NB4 (cell line): ENCODE data around the gene TULP4.
A peak's percentile ranks its signal among the peaks of the same experiment; 100 is the strongest.
"Not testable (repeated sequence)": the region's sequence is repeated elsewhere in the genome, so short reads cannot be mapped to it uniquely, and the experiment has no call there.

Source experiments
- DNase-seq: peaks from one replicate; pipeline ENCODE4 v3.0.0; 2010; ENCODE audit warnings: low read depth
- H3K4me3 ChIP-seq: one replicate; pipeline ENCODE4 v1.5.1; 2011; ENCODE audit warnings: mild to moderate bottlenecking, low read depth, low read length, moderate library complexity
- MYC ChIP-seq: IDR thresholded peaks from 2 replicates; pipeline ENCODE4 v1.6.1; 2011; ENCODE audit warnings: low read depth, low read length
- POLR2A ChIP-seq: IDR thresholded peaks from 2 replicates; pipeline ENCODE4 v1.6.1; 2011; ENCODE audit warnings: mild to moderate bottlenecking; ENCODE audit not compliant: insufficient read length; ENCODE audit errors: extremely low read depth
- TF ChIP-seq, protein P1 (sequence below): IDR thresholded peaks from 2 replicates; pipeline ENCODE4 v1.6.1; 2011; ENCODE audit warnings: low read depth, low read length
- TF ChIP-seq, protein P2 (sequence below): IDR thresholded peaks from one replicate; pipeline ENCODE4 v1.5.1; 2012; ENCODE audit warnings: low read depth, low read length

The TULP4 gene

DNA sequence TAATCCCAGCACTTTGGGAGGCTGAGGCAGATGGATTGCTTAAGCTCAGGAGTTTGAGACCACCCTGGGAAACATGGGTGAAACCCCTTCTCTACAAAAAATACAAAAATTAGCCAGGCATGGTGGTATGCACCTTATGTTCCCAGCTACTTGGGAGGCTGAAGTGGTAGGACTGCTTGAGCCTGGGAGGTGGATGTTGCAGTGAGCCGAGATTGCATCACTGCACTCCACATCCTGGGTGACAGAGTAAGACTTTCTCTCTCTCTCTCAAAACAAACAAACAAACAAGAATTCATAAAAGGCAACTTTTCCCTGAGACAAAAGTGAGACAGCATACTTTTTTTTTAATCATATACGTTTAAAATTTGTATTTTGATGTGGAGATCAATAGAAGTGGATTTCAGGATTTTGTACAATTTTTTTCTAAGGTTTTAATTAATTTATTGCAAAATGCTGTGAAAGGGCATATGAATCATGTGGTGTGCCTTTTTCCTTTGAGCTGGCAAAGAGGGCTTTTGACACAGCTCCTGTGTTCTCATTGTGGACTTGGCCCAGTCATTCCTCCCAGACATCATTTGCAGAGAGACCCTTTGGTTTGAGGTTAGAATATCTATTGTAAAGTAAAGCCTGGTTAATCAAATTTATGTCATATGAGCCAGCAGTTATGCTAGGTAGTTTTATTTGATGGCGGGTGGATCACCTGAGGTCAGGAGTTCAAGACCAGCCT lies 77.1 kb downstream of the TULP4 start:
- TF ChIP-seq MYC (no peak), POLR2A (no peak)
- TF ChIP-seq, protein P1, sequence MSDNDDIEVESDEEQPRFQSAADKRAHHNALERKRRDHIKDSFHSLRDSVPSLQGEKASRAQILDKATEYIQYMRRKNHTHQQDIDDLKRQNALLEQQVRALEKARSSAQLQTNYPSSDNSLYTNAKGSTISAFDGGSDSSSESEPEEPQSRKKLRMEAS = no peak
- TF ChIP-seq, protein P2, sequence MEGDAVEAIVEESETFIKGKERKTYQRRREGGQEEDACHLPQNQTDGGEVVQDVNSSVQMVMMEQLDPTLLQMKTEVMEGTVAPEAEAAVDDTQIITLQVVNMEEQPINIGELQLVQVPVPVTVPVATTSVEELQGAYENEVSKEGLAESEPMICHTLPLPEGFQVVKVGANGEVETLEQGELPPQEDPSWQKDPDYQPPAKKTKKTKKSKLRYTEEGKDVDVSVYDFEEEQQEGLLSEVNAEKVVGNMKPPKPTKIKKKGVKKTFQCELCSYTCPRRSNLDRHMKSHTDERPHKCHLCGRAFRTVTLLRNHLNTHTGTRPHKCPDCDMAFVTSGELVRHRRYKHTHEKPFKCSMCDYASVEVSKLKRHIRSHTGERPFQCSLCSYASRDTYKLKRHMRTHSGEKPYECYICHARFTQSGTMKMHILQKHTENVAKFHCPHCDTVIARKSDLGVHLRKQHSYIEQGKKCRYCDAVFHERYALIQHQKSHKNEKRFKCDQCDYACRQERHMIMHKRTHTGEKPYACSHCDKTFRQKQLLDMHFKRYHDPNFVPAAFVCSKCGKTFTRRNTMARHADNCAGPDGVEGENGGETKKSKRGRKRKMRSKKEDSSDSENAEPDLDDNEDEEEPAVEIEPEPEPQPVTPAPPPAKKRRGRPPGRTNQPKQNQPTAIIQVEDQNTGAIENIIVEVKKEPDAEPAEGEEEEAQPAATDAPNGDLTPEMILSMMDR = no peak
- DNase-seq = peak; percentile 62
- no peak overlapping the region for H3K4me3 ChIP-seq

DNA sequence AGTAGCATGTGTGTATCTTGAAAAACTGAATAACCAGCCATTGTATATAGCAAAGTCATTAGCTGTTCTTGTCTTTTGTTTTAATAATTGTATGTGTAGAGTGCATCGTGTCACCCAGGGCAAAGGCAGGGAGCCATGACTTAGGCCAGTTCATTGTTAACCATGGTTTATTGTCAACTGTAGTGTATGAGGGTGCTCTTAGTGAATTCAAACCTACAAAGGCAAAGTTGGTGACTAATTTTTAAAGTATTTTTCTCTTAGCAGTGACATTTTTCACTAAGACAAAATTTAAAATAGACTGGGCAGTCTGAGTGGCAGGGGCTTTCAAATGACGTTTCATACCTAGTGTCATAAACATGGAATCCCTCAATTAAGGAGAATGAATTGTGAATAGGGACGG lies 79.0 kb downstream of the TULP4 start:
- DNase-seq = no peak
- TF ChIP-seq, protein P2 = no peak
- TF ChIP-seq POLR2A (no peak), MYC (no peak)
- TF ChIP-seq, protein P1 = no peak
- H3K4me3 ChIP-seq = no peak overlapping the region

DNA sequence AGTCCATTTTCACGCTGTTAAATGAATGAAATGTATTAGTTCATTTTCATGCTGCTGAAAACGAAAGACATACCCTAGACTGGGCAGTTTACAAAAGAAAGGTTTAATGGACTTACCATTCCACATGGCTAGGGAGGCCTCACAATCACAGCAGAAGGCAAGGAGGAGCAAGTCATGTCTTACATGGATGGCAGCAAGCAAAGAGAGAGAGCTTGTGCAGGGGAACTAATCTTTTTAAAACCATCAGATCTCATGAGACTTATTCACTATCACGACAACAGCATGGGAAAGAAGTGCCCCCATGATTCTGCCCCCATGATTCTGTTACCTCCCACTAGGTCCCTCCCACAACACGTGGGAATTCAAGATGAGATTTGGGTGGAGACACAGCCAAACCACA lies 79.7 kb downstream of the TULP4 start:
- H3K4me3 ChIP-seq, DNase-seq: not testable (repeated sequence)

DNA sequence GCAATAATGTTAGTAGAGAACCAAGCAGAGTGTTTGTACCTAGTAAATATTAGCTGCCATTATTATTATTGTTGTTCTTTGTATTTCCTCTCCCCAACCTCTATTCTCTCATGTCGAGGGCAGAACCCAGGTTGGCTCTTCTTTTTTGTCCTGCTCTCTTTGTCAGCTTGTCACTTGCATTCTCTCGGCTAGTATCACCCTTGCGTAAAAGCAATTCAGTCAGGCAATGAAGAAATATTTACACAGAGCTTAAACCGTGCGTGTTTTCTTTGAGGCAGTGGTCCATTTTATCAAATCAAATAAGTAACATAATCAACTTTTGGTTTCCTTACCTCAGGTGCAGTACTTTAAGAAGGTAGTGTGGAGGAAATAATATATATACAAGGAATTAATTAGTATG lies 83.9 kb downstream of the TULP4 start:
- TF ChIP-seq MYC = no peak
- TF ChIP-seq, protein P2 = no peak
- no peak for TF ChIP-seq POLR2A
- TF ChIP-seq, protein P1 = no peak
- no peak for DNase-seq
- H3K4me3 ChIP-seq = no peak overlapping the region

DNA sequence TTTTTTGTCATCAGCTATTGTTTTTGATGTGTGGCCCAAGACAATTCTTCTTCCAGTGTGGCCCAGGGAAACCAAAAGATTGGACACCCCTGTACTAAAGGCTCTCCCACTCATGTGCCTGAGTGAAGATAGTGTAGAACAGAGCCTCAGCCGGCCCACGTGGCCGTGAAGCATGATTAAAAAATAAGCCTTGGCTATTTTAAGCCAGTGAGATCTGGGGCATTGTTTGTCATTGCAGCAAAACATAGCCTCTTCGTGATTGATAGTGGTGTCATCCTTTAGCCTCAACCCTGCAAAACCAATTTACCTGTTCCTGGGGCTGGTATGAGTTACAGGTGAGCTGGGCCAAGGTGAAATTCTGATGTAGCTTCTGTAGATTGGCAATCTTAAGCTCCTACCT lies 85.3 kb downstream of the TULP4 start:
- DNase-seq = no peak
- TF ChIP-seq, protein P2 = no peak
- TF ChIP-seq POLR2A (no peak), MYC (no peak)
- TF ChIP-seq, protein P1 = no peak
- no peak overlapping the region for H3K4me3 ChIP-seq

DNA sequence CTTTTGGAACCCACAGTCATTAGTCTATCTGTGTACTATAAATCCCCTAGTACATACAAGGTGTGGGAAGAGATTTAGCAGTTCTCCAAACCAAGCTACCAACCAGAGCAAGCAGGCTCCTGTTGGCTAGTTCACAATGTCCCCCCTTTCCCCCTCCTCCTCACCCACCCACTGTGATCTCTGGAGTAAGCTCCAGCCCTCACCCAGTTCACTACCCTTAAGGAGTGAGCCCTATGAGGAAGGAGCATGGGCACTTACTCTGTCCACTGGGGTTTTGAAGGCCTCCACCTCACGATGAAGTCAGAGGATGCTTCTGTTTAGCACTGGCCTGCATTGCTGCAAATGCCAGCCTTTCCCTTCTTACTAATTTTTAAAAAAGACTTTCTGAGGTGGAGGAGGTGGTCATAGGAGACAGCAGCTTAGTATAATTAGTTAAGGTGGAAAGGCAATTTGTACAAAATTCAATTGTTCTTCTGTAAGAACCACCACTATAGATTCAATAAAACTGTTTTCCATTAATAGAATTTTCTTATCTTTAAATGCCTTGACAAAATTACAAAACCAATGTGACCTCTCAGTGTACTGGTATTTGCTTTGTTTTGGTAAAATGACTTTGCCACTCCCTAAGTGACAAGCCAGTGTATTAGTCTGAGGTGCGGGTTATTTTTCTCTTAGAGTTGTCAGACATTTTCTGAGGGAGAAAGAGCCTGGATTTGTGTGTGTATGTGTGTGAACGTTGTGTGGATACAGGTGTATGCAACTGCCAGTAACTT lies 86.2 kb downstream of the TULP4 start:
- no peak for DNase-seq
- H3K4me3 ChIP-seq = no peak overlapping the region
- TF ChIP-seq, protein P2 = no peak
- TF ChIP-seq, protein P1 = no peak
- TF ChIP-seq POLR2A (no peak), MYC (no peak)
